Vagina (tissue), 2 donors: ENCODE data around the gene IL2RA.

Experiments used
- POLR2A ChIP-seq, 2 donors: fragments of 450-650 bp; IDR thresholded peaks; one replicate each; pipeline ENCODE4 v1.6.1; 2017; ENCODE audit warnings: antibody characterized with exemption in 2 of 2, mild to moderate bottlenecking in 2 of 2, moderate library complexity in 2 of 2
- POLR2AphosphoS5 ChIP-seq, 2 donors: sonication (generic); formaldehyde crosslinking; IDR thresholded peaks; one replicate each; pipeline ENCODE4 v1.9.0; 2017; ENCODE audit warnings: antibody characterized with exemption in 2 of 2, mild to moderate bottlenecking in 2 of 2, low read depth in 1 of 2; ENCODE audit not compliant: insufficient read depth in 1 of 2
- TF ChIP-seq, protein P1 (sequence below), 3 experiments: fragments of 450-650 bp in 2 of 3; fragments of 200-600 bp in 1 of 3; sonication (generic) in 1 of 3; IDR thresholded peaks; one replicate each; pipeline ENCODE4 v1.5.1; 2017 to 2019; ENCODE audit warnings: antibody characterized with exemption in 3 of 3, mild to moderate bottlenecking in 2 of 3, moderate library complexity in 2 of 3

DNA sequence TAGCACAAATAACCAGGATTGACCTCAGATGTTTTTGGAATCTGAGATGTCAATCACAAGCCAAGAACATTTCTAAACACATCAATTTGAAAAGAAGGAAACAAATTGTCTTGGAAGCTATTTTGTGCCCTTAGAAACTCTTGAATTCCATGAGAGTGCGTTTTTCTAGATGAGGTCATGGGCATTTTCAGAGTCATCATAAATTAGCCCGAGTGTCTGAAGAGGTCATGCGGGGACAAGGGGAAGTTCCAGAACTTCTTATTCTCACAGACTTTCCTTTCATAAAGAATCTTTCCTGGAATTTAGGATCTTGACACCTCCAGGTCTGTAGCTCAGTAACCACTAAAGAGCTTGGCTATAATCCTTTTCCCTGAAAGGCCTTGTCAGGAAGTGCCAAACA, 28.2 kb downstream of the IL2RA start:
- TF ChIP-seq, protein P1, sequence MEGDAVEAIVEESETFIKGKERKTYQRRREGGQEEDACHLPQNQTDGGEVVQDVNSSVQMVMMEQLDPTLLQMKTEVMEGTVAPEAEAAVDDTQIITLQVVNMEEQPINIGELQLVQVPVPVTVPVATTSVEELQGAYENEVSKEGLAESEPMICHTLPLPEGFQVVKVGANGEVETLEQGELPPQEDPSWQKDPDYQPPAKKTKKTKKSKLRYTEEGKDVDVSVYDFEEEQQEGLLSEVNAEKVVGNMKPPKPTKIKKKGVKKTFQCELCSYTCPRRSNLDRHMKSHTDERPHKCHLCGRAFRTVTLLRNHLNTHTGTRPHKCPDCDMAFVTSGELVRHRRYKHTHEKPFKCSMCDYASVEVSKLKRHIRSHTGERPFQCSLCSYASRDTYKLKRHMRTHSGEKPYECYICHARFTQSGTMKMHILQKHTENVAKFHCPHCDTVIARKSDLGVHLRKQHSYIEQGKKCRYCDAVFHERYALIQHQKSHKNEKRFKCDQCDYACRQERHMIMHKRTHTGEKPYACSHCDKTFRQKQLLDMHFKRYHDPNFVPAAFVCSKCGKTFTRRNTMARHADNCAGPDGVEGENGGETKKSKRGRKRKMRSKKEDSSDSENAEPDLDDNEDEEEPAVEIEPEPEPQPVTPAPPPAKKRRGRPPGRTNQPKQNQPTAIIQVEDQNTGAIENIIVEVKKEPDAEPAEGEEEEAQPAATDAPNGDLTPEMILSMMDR (IDR thresholded peaks at IDR 0.05): no peak
- no peak for TF ChIP-seq POLR2A (IDR thresholded peaks at IDR 0.05)
- no peak for TF ChIP-seq POLR2AphosphoS5 (IDR thresholded peaks at IDR 0.05; ENCODE audit: insufficient read depth in 1 of 2, low read depth in 1 of 2)
